CD4-positive, alpha-beta T cell treated with Interleukin-4 for 4 hours (primary cell): ENCODE measurements around the gene LARP1B.
"Not testable (repeated sequence)": the region's sequence is repeated elsewhere in the genome, so short reads cannot be mapped to it uniquely, and the experiment has no call there.

Source experiments
- DNase-seq: peaks from one replicate; pipeline ENCODE4 v3.0.0-alpha.2; 2020

The LARP1B gene

GRCh38 chr4:128141866-128142265 lies 80.8 kb downstream of the LARP1B start:
- no peak for DNase-seq

- no peak for DNase-seq
Observed at GRCh38 chr4:128145727-128146126, 84.6 kb downstream of the LARP1B start.

GRCh38 chr4:128153800-128154199 lies 92.7 kb downstream of the LARP1B start:
- DNase-seq: no peak

- DNase-seq: no peak
Observed at GRCh38 chr4:128155231-128155855, 94.2 kb downstream of the LARP1B start.

GRCh38 chr4:128155874-128156456 lies 94.9 kb downstream of the LARP1B start:
- no peak for DNase-seq

GRCh38 chr4:128156472-128156871 lies 95.4 kb downstream of the LARP1B start:
- DNase-seq: not testable (repeated sequence)

- DNase-seq: no peak
Observed at GRCh38 chr4:128158894-128159293, 97.8 kb downstream of the LARP1B start.

GRCh38 chr4:128159967-128160366 lies 98.9 kb downstream of the LARP1B start:
- no peak for DNase-seq

- no peak for DNase-seq
Observed at GRCh38 chr4:128161138-128161537, 100.0 kb downstream of the LARP1B start.

GRCh38 chr4:128162434-128162833 lies 101.3 kb downstream of the LARP1B start:
- DNase-seq: no peak

GRCh38 chr4:128163177-128164117 lies 102.3 kb downstream of the LARP1B start:
- DNase-seq: no peak

GRCh38 chr4:128166982-128167381 lies 105.9 kb downstream of the LARP1B start:
- DNase-seq: no peak

- DNase-seq: no peak
Observed at GRCh38 chr4:128168701-128169100, 107.6 kb downstream of the LARP1B start.

- DNase-seq: no peak
Observed at GRCh38 chr4:128169245-128169644, 108.1 kb downstream of the LARP1B start.

GRCh38 chr4:128176643-128177042 lies 115.5 kb downstream of the LARP1B start:
- no peak for DNase-seq

- DNase-seq: no peak
Observed at GRCh38 chr4:128177498-128177897, 116.4 kb downstream of the LARP1B start.

GRCh38 chr4:128186623-128187022 lies 125.5 kb downstream of the LARP1B start:
- no peak for DNase-seq

GRCh38 chr4:128191115-128191781 lies 130.1 kb downstream of the LARP1B start:
- DNase-seq: peak; percentile 78

- DNase-seq: no peak
Observed at GRCh38 chr4:128220286-128221235, 159.4 kb downstream of the LARP1B start.

- DNase-seq: no peak
Observed at GRCh38 chr4:128221586-128221985, 160.5 kb downstream of the LARP1B start.

GRCh38 chr4:128225148-128225547 lies 164.0 kb downstream of the LARP1B start:
- no peak for DNase-seq

- DNase-seq: no peak
Observed at GRCh38 chr4:128227991-128228571, 167.0 kb downstream of the LARP1B start.
